ENCODE data around the gene ZNF334. TPM values are rescaled to one million over a fixed set of nuclear protein-coding genes. Genes with fewer than 3 reads are reported as not detected.

Gene ZNF334
- total RNA-seq, 1 donor from 2014 or later = 5.4 TPM

- Histone ChIP-seq H3K9me3 (no peaks in the 10 kb centered on the region), H3K27ac (no peak overlapping the region), H3K36me3 (no peaks in the 10 kb centered on the region), H3K4me1 (no peaks in the 10 kb centered on the region), H3K4me3 (no peak overlapping the region), H3K27me3 (no peaks in the 10 kb centered on the region)
- intact Hi-C loops (cut with DNase I) = no loop called here
- DNase-seq (ENCODE audit: extremely low spot score in 2 of 2) = no peak
- no peak for TF ChIP-seq POLR2AphosphoS5 (IDR thresholded peaks at IDR 0.05; ENCODE audit: insufficient read depth in 1 of 2, low read depth in 1 of 2)
These were observed 39.4 kb upstream of the ZNF334 start for GRCh38 chr20:46552460-46553420.

GRCh38 chr20:46551522-46552381 lies 38.4 kb upstream of the ZNF334 start:
- Histone ChIP-seq H3K4me1 (no peaks in the 10 kb centered on the region), H3K27ac (no peak overlapping the region), H3K4me3 (no peak overlapping the region), H3K27me3 (no peaks in the 10 kb centered on the region), H3K36me3 (no peaks in the 10 kb centered on the region), H3K9me3 (no peaks in the 10 kb centered on the region)
- no peak for DNase-seq (ENCODE audit: extremely low spot score in 2 of 2)
- intact Hi-C loops (cut with DNase I) = no loop called here
- no peak for TF ChIP-seq POLR2A (IDR thresholded peaks at IDR 0.05)
- no peak for TF ChIP-seq CTCF (IDR thresholded peaks at IDR 0.05)
- TF ChIP-seq POLR2AphosphoS5 (IDR thresholded peaks at IDR 0.05; ENCODE audit: insufficient read depth in 1 of 2, low read depth in 1 of 2) = no peak

GRCh38 chr20:46550461-46550860 lies 37.1 kb upstream of the ZNF334 start, which contains the start of gene OCSTAMP:
Gene OCSTAMP (minus strand): TSS chr20:46550654. CDS start chr20:46550560, 94 bp downstream.
- Histone ChIP-seq H3K9me3 (no peaks in the 10 kb centered on the region), H3K4me1 (no peaks in the 10 kb centered on the region), H3K27me3 (no peaks in the 10 kb centered on the region), H3K27ac (no peak within 1 kb of the TSS), H3K4me3 (no peak within 1 kb of the TSS), H3K36me3 (no peaks in the 10 kb centered on the region)
- TF ChIP-seq POLR2A (IDR thresholded peaks at IDR 0.05) = no peak
- TF ChIP-seq POLR2AphosphoS5 (IDR thresholded peaks at IDR 0.05; ENCODE audit: insufficient read depth in 1 of 2, low read depth in 1 of 2) = no peak
- no peak for TF ChIP-seq CTCF (IDR thresholded peaks at IDR 0.05)
- intact Hi-C loops (cut with DNase I) = no loop called here
- DNase-seq (ENCODE audit: extremely low spot score in 2 of 2) = no peak

GRCh38 chr20:46549188-46549972 lies 36.0 kb upstream of the ZNF334 start:
- H3K27me3 ChIP-seq = no peaks in the 10 kb centered on the region

More at GRCh38 chr20:46549188-46549972, 36.0 kb upstream of the ZNF334 start:
- no peak overlapping the region for H3K27ac ChIP-seq
- TF ChIP-seq CTCF (IDR thresholded peaks at IDR 0.05) = no peak
- TF ChIP-seq POLR2A (IDR thresholded peaks at IDR 0.05) = no peak
- no peak for TF ChIP-seq POLR2AphosphoS5 (IDR thresholded peaks at IDR 0.05; ENCODE audit: insufficient read depth in 1 of 2, low read depth in 1 of 2)
- H3K4me3 ChIP-seq = no peak overlapping the region
- no peaks in the 10 kb centered on the region for H3K9me3 ChIP-seq
- no peaks in the 10 kb centered on the region for H3K4me1 ChIP-seq
- no peak for DNase-seq (ENCODE audit: extremely low spot score in 2 of 2)
- intact Hi-C loops (cut with DNase I) = no loop called here
- H3K36me3 ChIP-seq = no peaks in the 10 kb centered on the region

Data from vagina (tissue), 2 donors.